HepG2 (cell line): ENCODE data around the gene FIBIN.
"Not testable (repeated sequence)": the region's sequence is repeated elsewhere in the genome, so short reads cannot be mapped to it uniquely, and the experiment has no call there.

Source experiments
- BHLHE40 ChIP-seq: IDR thresholded peaks from 2 replicates; pipeline ENCODE4 v1.6.1; 2011; ENCODE audit warnings: low read length, improper control_type of control experiment
- EP300 ChIP-seq, 3 experiments: sonication (generic) in 1 of 3; formaldehyde crosslinking in 1 of 3; IDR thresholded peaks; 2 replicates each; pipeline versions ENCODE4 v1.5.1 to v1.6.1; 2011 to 2020; ENCODE audit warnings: low read depth in 2 of 3, low read length in 2 of 3, borderline replicate concordance in 1 of 3, improper control_type of control experiment in 1 of 3, mild to moderate bottlenecking in 1 of 3, missing genetic modification reagents in 1 of 3, moderate library complexity in 1 of 3
- ERF ChIP-seq: IDR thresholded peaks from 2 replicates; pipeline ENCODE4 v1.6.1; 2018; ENCODE audit warnings: missing biosample characterization, missing genetic modification reagents
- ESRRA ChIP-seq: sonication (generic); formaldehyde crosslinking; IDR thresholded peaks from 2 replicates; pipeline ENCODE4 v1.5.1; 2020; ENCODE audit warnings: mild to moderate bottlenecking, low read depth, missing genetic modification reagents
- EZH2 ChIP-seq: conservative IDR thresholded peaks from 2 replicates; pipeline ENCODE4 v1.6.1; 2012; ENCODE audit warnings: mild to moderate bottlenecking, low read depth, low read length, moderate library complexity
- GLI4 ChIP-seq: sonication (generic); formaldehyde crosslinking; IDR thresholded peaks from 2 replicates; pipeline ENCODE4 v1.5.1; 2020; ENCODE audit warnings: missing genetic modification reagents, mild to moderate bottlenecking, moderate library complexity, borderline replicate concordance
- GTF2F1 ChIP-seq: fragments of 150-350 bp; IDR thresholded peaks from 2 replicates; pipeline ENCODE4 v1.6.1; 2014; ENCODE audit warnings: low read length
- MED13 ChIP-seq: sonication (generic); formaldehyde crosslinking; IDR thresholded peaks from 2 replicates; pipeline ENCODE4 v1.5.0; 2020; ENCODE audit warnings: missing genetic modification reagents
- MYC ChIP-seq: sonication (generic); formaldehyde crosslinking; IDR thresholded peaks from 2 replicates; pipeline ENCODE4 v1.9.0; 2021; ENCODE audit warnings: missing genetic modification reagents, borderline replicate concordance
- SAP130 ChIP-seq: IDR thresholded peaks from 2 replicates; pipeline ENCODE4 v1.6.1; 2016; ENCODE audit warnings: low read depth
- TF ChIP-seq, protein P1 (sequence below): conservative IDR thresholded peaks from 2 replicates; pipeline ENCODE4 v1.6.1; 2018; ENCODE audit warnings: missing genetic modification reagents
- TF ChIP-seq, protein P2 (sequence below): sonication (generic); formaldehyde crosslinking; IDR thresholded peaks from 2 replicates; pipeline ENCODE4 v1.5.0; 2020; ENCODE audit warnings: mild to moderate bottlenecking, missing genetic modification reagents, moderate library complexity
- TF ChIP-seq, protein P3 (sequence below): sonication (generic); formaldehyde crosslinking; IDR thresholded peaks from 2 replicates; pipeline ENCODE4 v1.4.0; 2020; ENCODE audit warnings: missing genetic modification reagents

DNA sequence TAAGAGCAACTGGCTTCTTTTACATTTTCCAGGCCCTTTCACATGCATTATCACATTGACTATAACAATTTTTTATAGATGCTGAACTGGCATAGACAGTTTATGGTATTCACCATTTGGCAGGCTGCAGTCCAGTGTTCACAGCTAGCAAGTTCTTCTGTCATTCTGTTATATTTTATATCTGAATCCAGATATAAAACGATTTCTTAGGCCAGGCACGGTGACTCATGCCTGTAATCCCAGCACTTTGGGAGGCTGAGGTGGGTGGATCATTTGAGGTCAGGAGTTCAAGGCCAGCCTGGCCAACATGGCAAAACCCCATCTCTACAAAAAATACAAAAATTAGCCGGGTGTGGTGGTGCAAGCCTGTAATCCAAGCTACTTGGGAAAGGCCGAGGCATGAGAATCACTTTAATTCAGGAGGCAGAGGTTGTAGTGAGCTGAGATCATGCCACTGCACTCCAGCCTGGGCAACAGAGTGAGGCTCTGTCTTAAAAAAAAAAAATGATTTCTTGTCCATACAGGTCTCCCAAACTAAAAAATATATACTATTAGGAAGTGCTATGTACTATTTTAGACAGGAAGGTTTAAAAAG lies 7.3 kb downstream of the FIBIN start:
- not testable (repeated sequence) for TF ChIP-seq MED13 (CRISPR knock-in tag); ERF (CRISPR knock-in tag); EZH2; BHLHE40; SAP130 (CRISPR knock-in tag); ESRRA (CRISPR knock-in tag); EP300 (IDR thresholded peaks at IDR 0.05; ENCODE audit: low read depth in 2 of 2, low read length in 2 of 2); EP300 (CRISPR knock-in tag; IDR thresholded peaks at IDR 0.05; ENCODE audit: borderline replicate concordance); GLI4 (CRISPR knock-in tag); MYC (CRISPR knock-in tag); GTF2F1
- TF ChIP-seq, protein P1, sequence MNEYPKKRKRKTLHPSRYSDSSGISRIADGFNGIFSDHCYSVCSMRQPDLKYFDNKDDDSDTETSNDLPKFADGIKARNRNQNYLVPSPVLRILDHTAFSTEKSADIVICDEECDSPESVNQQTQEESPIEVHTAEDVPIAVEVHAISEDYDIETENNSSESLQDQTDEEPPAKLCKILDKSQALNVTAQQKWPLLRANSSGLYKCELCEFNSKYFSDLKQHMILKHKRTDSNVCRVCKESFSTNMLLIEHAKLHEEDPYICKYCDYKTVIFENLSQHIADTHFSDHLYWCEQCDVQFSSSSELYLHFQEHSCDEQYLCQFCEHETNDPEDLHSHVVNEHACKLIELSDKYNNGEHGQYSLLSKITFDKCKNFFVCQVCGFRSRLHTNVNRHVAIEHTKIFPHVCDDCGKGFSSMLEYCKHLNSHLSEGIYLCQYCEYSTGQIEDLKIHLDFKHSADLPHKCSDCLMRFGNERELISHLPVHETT (CRISPR knock-in tag): not testable (repeated sequence)
- TF ChIP-seq, protein P2, sequence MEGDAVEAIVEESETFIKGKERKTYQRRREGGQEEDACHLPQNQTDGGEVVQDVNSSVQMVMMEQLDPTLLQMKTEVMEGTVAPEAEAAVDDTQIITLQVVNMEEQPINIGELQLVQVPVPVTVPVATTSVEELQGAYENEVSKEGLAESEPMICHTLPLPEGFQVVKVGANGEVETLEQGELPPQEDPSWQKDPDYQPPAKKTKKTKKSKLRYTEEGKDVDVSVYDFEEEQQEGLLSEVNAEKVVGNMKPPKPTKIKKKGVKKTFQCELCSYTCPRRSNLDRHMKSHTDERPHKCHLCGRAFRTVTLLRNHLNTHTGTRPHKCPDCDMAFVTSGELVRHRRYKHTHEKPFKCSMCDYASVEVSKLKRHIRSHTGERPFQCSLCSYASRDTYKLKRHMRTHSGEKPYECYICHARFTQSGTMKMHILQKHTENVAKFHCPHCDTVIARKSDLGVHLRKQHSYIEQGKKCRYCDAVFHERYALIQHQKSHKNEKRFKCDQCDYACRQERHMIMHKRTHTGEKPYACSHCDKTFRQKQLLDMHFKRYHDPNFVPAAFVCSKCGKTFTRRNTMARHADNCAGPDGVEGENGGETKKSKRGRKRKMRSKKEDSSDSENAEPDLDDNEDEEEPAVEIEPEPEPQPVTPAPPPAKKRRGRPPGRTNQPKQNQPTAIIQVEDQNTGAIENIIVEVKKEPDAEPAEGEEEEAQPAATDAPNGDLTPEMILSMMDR (CRISPR knock-in tag): not testable (repeated sequence)
- TF ChIP-seq, protein P3, sequence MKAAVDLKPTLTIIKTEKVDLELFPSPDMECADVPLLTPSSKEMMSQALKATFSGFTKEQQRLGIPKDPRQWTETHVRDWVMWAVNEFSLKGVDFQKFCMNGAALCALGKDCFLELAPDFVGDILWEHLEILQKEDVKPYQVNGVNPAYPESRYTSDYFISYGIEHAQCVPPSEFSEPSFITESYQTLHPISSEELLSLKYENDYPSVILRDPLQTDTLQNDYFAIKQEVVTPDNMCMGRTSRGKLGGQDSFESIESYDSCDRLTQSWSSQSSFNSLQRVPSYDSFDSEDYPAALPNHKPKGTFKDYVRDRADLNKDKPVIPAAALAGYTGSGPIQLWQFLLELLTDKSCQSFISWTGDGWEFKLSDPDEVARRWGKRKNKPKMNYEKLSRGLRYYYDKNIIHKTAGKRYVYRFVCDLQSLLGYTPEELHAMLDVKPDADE (CRISPR knock-in tag): not testable (repeated sequence)
